HCT116 (cell line): ENCODE results near the gene PTOV1. TPM values are rescaled to one million over a fixed set of nuclear protein-coding genes. Genes with fewer than 3 reads are reported as not detected.

Source experiments
- ATAC-seq: fragments of 200-7000 bp; cut with Tn5 transposase; 2 replicates; pipeline ENCODE4 v1.9.1; 2020; ENCODE audit warnings: mild to moderate bottlenecking, moderate library complexity
- BruUV-seq: library from RNA; stranded (reverse); fragments of 400-500 nt; replicated peaks from 2 replicates; lab custom pipeline; 2021; lab: Mats Ljungman, UMichigan
- CTCF ChIA-PET: fragments of 300-600 bp; sonication (Branson Sonifier 250); formaldehyde crosslinking; loops from one replicate; lab custom pipeline; 2021; ENCODE audit warnings: antibody characterized with exemption; lab: Charles Lee
- POLR2A ChIA-PET: fragments of 300-600, 350-600 bp; sonication (Branson Sonifier 250); formaldehyde crosslinking; loops from one replicate; lab custom pipeline; 2021; ENCODE audit warnings: antibody characterized with exemption; lab: Charles Lee
- RAD21 ChIA-PET, 2 experiments: fragments of 300-600 bp; sonication (Branson Sonifier 250); formaldehyde crosslinking; loops; one replicate each; lab custom pipeline; 2023; ENCODE audit warnings: low total read pairs in 2 of 2; ENCODE audit not compliant: uncharacterized antibody in 2 of 2, unreplicated experiment in 2 of 2, low non-redundant PET in 1 of 2; lab: Charles Lee
- DNase-seq: peaks from one replicate; pipeline ENCODE4 v3.0.0-alpha.2; 2010; ENCODE audit warnings: low read depth, low spot score
- H2AFZ ChIP-seq: fragments of 200-600 bp; shearing (Covaris generic), sonication (generic); 2 replicates; pipeline ENCODE4 v1.6.1; 2017; ENCODE audit warnings: low read depth, mixed run types, mixed read lengths, antibody characterized with exemption, low read length; ENCODE audit not compliant: poor library complexity, severe bottlenecking
- H3K27ac ChIP-seq: 2 replicates; pipeline ENCODE4 v1.5.1; 2012; ENCODE audit warnings: low read depth, low read length
- H3K27me3 ChIP-seq: fragments of 200-600 bp; sonication (generic); 2 replicates; pipeline ENCODE4 v1.6.1; 2016; ENCODE audit warnings: mixed run types, low read length, mixed read lengths; ENCODE audit not compliant: insufficient read depth
- H3K36me3 ChIP-seq, 2 experiments: fragments of 200-500 bp in 1 of 2; fragments of 200-600 bp in 1 of 2; sonication (Bioruptor generic) in 1 of 2; sonication (generic) in 1 of 2; 2 replicates each; pipeline versions ENCODE4 v1.5.1 to v1.6.1; 2014 to 2016; ENCODE audit warnings: low read length in 2 of 2, inconsistent platforms in 1 of 2, mixed read lengths in 1 of 2, mixed run types in 1 of 2; ENCODE audit not compliant: insufficient read depth in 2 of 2, control insufficient read depth in 1 of 2
- H3K4me1 ChIP-seq, 2 experiments: fragments of 200-600 bp in 1 of 2; sonication (generic) in 1 of 2; 2 replicates each; pipeline versions ENCODE4 v1.5.1 to v1.6.1; 2012 to 2017; ENCODE audit warnings: low read length in 2 of 2, inconsistent platforms in 1 of 2, mild to moderate bottlenecking in 1 of 2, mixed read lengths in 1 of 2, mixed run types in 1 of 2, moderate library complexity in 1 of 2; ENCODE audit not compliant: insufficient read depth in 2 of 2, control insufficient read depth in 1 of 2
- H3K4me2 ChIP-seq: fragments of 200-600 bp; sonication (generic); 2 replicates; pipeline ENCODE4 v1.6.1; 2017; ENCODE audit warnings: mixed run types, low read length, mixed read lengths
- H3K4me3 ChIP-seq, 2 experiments: fragments of 200-600 bp in 1 of 2; sonication (generic) in 1 of 2; replicated peaks in 1 of 2; 2 replicates each; pipeline ENCODE4 v1.5.1; 2011 to 2016; ENCODE audit warnings: low read length in 2 of 2, control low read depth in 1 of 2, low read depth in 1 of 2, mild to moderate bottlenecking in 1 of 2, mixed read lengths in 1 of 2, mixed run types in 1 of 2
- H3K79me2 ChIP-seq: fragments of 200-600 bp; sonication (generic); 2 replicates; pipeline ENCODE4 v1.6.1; 2017; ENCODE audit warnings: mild to moderate bottlenecking, mixed run types, low read length, moderate library complexity, mixed read lengths; ENCODE audit not compliant: insufficient read depth
- H3K9ac ChIP-seq: fragments of 200-600 bp; sonication (generic); 2 replicates; pipeline ENCODE4 v1.6.1; 2016; ENCODE audit warnings: low read length, mixed read lengths
- H3K9me2 ChIP-seq: fragments of 200-600 bp; sonication (generic), shearing (Covaris generic); 2 replicates; pipeline ENCODE4 v1.6.1; 2017; ENCODE audit warnings: mixed run types, mild to moderate bottlenecking, moderate library complexity; ENCODE audit not compliant: insufficient read depth
- H3K9me3 ChIP-seq, 2 experiments: fragments of 200-500 bp in 1 of 2; fragments of 200-600 bp in 1 of 2; sonication (Bioruptor generic) in 1 of 2; sonication (generic) in 1 of 2; 2 replicates each; pipeline ENCODE4 v1.6.1; 2014 to 2017; ENCODE audit warnings: low read length in 2 of 2, mixed read lengths in 2 of 2, inconsistent platforms in 1 of 2, low read depth in 1 of 2, mild to moderate bottlenecking in 1 of 2, mixed run types in 1 of 2, moderate library complexity in 1 of 2; ENCODE audit not compliant: control insufficient read depth in 1 of 2, insufficient read depth in 1 of 2
- H4K20me1 ChIP-seq: fragments of 200-600 bp; sonication (generic), shearing (Covaris generic); 2 replicates; pipeline ENCODE4 v1.6.1; 2017; ENCODE audit warnings: mixed run types, mild to moderate bottlenecking, moderate library complexity; ENCODE audit not compliant: insufficient read depth
- CEBPB ChIP-seq: IDR thresholded peaks from 2 replicates; pipeline ENCODE4 v1.6.1; 2012; ENCODE audit warnings: low read depth
- CTCF ChIP-seq, 3 experiments: fragments of 200-600 bp in 1 of 3; sonication (generic) in 1 of 3; IDR thresholded peaks in 2 of 3; conservative IDR thresholded peaks in 1 of 3; 2 replicates each; pipeline ENCODE4 v1.5.1; 2012 to 2017; ENCODE audit warnings: low read depth in 2 of 3, low read length in 2 of 3, antibody characterized with exemption in 1 of 3, borderline replicate concordance in 1 of 3, control low read depth in 1 of 3, mild to moderate bottlenecking in 1 of 3, mixed read lengths in 1 of 3, mixed run types in 1 of 3, moderate library complexity in 1 of 3; ENCODE audit not compliant: insufficient read depth in 1 of 3
- EGR1 ChIP-seq: IDR thresholded peaks from 2 replicates; pipeline ENCODE4 v1.6.1; 2012; ENCODE audit warnings: low read depth
- ELF1 ChIP-seq: IDR thresholded peaks from 2 replicates; pipeline ENCODE4 v1.6.1; 2012; ENCODE audit warnings: low read depth, borderline replicate concordance
- EZH2 ChIP-seq: fragments of 200-600 bp; sonication (generic); IDR thresholded peaks from 2 replicates; pipeline ENCODE4 v1.6.1; 2017; ENCODE audit warnings: antibody characterized with exemption, mixed run types
- EZH2phosphoT487 ChIP-seq: fragments of 200-600 bp; IDR thresholded peaks from 2 replicates; pipeline ENCODE4 v1.6.1; 2018; ENCODE audit warnings: antibody characterized with exemption, borderline replicate concordance
- FOSL1 ChIP-seq: IDR thresholded peaks from 2 replicates; pipeline ENCODE4 v1.6.1; 2012; ENCODE audit warnings: low read depth
- JUND ChIP-seq: IDR thresholded peaks from 2 replicates; pipeline ENCODE4 v1.6.1; 2012
- POLR2A ChIP-seq: IDR thresholded peaks from 2 replicates; pipeline ENCODE4 v1.7.0; 2011; ENCODE audit warnings: borderline replicate concordance; ENCODE audit not compliant: insufficient read depth, insufficient read length; ENCODE audit errors: extremely low read depth
- POLR2AphosphoS5 ChIP-seq: IDR thresholded peaks from 2 replicates; pipeline ENCODE4 v1.6.1; 2011; ENCODE audit warnings: mild to moderate bottlenecking, low read depth, low read length, moderate library complexity
- RAD21 ChIP-seq: IDR thresholded peaks from 2 replicates; pipeline ENCODE4 v1.6.1; 2012; ENCODE audit warnings: low read depth, mild to moderate bottlenecking
- SIN3A ChIP-seq: IDR thresholded peaks from 2 replicates; pipeline ENCODE4 v1.6.1; 2012; ENCODE audit warnings: low read depth
- SP1 ChIP-seq: IDR thresholded peaks from 2 replicates; pipeline ENCODE4 v1.6.1; 2012; ENCODE audit warnings: low read depth
- SRF ChIP-seq: IDR thresholded peaks from 2 replicates; pipeline ENCODE4 v1.6.1; 2012; ENCODE audit warnings: low read depth
- TCF7L2 ChIP-seq: IDR thresholded peaks from 2 replicates; pipeline ENCODE4 v1.7.0; 2011; ENCODE audit warnings: borderline replicate concordance, inconsistent platforms; ENCODE audit not compliant: insufficient read depth, insufficient read length; ENCODE audit errors: extremely low read depth
- ZBTB33 ChIP-seq: IDR thresholded peaks from 2 replicates; pipeline ENCODE4 v1.6.1; 2011; ENCODE audit warnings: mild to moderate bottlenecking, low read length, moderate library complexity; ENCODE audit not compliant: insufficient replicate concordance; ENCODE audit errors: extremely low read depth
- ZFX ChIP-seq: fragments of 450-650 bp; IDR thresholded peaks from 2 replicates; pipeline ENCODE4 v1.6.1; 2017
- intact Hi-C: fragments of 100-400 bp; cut with micrococcal nuclease; formaldehyde crosslinking; loops from 2 replicates; pipeline ENCODE4 v1.10.0; 2022
- total RNA-seq: library from RNA; stranded (reverse); gene quantifications from one replicate; pipeline ENCODE4 v1.2.1, GENCODE V29; 2021; ENCODE audit not compliant: unreplicated experiment
- TF ChIP-seq, protein P1 (sequence below): IDR thresholded peaks from 2 replicates; pipeline ENCODE4 v1.6.1; 2012

PTOV1 gene
- total RNA-seq, 1 experiment from 2014 or later: 236 TPM

GRCh38 chr19:49802836-49803528, 48.0 kb upstream of the PTOV1 start:
- H2AFZ ChIP-seq: no peak overlapping the region
- ChIA-PET CTCF (no interaction called here), POLR2A (no interaction called here), RAD21 (no interaction called here)
- no peak overlapping the region for H3K4me2 ChIP-seq
- H4K20me1 ChIP-seq: no peaks in the 10 kb centered on the region
- H3K9ac ChIP-seq: no peak overlapping the region
- BruUV-seq: no TSS peak
- no peak overlapping the region for H3K27ac ChIP-seq
- no peak overlapping the region for H3K4me3 ChIP-seq
- H3K4me1 ChIP-seq: peaks cover 4 to 16% of the 10 kb centered on the region in 2 experiments; a peak in 3 of 4 replicates
- no peak for ATAC-seq
- TF ChIP-seq SIN3A (no peak), RAD21 (no peak), CTCF (IDR thresholded peaks at IDR 0.05 in 2 of 3, conservative IDR thresholded peaks at IDR 0.05 in 1 of 3; ENCODE audit: borderline replicate concordance in 1 of 3, insufficient read depth in 1 of 3, low read depth in 2 of 3, low read length in 2 of 3) (no peak), ELF1 (no peak), JUND (no peak), ZBTB33 (no peak), CEBPB (no peak), POLR2A (no peak), ZFX (no peak), EGR1 (no peak), EZH2 (no peak), POLR2AphosphoS5 (no peak), FOSL1 (no peak), TCF7L2 (no peak), SP1 (no peak), SRF (no peak), EZH2phosphoT487 (no peak)
- TF ChIP-seq, protein P1, sequence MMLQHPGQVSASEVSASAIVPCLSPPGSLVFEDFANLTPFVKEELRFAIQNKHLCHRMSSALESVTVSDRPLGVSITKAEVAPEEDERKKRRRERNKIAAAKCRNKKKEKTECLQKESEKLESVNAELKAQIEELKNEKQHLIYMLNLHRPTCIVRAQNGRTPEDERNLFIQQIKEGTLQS: no peak
- H3K79me2 ChIP-seq: no peaks in the 10 kb centered on the region
- H3K9me2 ChIP-seq: no peaks in the 10 kb centered on the region
- no peaks in the 10 kb centered on the region for H3K9me3 ChIP-seq
- no peaks in the 10 kb centered on the region for H3K27me3 ChIP-seq
- no peak for DNase-seq
- H3K36me3 ChIP-seq: peaks cover 9 to 19% of the 10 kb centered on the region in 2 experiments
- intact Hi-C loops: no loop called here
